DOHH2 (cell line): ENCODE results near the gene FIGN.

Experiments
- EZH2phosphoT487 ChIP-seq: fragments of 200-600 bp; sonication (generic); IDR thresholded peaks from 2 replicates; pipeline ENCODE4 v1.6.1; 2017; ENCODE audit warnings: borderline replicate concordance, mild to moderate bottlenecking, antibody characterized with exemption, low read length, moderate library complexity, mixed read lengths
- TF ChIP-seq, protein P1 (sequence below): fragments of 200-600 bp; sonication (generic); IDR thresholded peaks from one replicate; pipeline ENCODE4 v1.5.1; 2014; ENCODE audit warnings: antibody characterized with exemption, mild to moderate bottlenecking, low read depth, low read length; ENCODE audit not compliant: poor library complexity, severe bottlenecking

DNA sequence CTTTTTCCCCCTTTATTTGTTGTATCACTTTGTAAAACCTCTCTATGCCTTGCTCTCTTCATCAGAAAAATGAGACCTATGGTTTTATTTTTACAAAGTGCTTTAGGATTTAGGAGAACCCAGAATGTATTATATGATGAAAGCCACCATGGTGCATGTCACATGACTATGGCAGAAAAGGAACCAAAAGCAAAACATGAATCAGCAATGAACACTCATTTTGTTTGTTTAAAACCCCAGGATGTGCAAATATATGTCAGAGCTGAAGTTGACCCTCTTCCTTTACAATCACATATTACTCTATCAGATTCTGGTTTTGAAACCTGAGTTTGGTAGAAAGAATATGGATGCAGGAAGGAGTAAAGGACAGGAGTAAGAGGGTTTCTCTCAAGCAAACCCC is 70.0 kb downstream of the FIGN start:
- TF ChIP-seq, protein P1, sequence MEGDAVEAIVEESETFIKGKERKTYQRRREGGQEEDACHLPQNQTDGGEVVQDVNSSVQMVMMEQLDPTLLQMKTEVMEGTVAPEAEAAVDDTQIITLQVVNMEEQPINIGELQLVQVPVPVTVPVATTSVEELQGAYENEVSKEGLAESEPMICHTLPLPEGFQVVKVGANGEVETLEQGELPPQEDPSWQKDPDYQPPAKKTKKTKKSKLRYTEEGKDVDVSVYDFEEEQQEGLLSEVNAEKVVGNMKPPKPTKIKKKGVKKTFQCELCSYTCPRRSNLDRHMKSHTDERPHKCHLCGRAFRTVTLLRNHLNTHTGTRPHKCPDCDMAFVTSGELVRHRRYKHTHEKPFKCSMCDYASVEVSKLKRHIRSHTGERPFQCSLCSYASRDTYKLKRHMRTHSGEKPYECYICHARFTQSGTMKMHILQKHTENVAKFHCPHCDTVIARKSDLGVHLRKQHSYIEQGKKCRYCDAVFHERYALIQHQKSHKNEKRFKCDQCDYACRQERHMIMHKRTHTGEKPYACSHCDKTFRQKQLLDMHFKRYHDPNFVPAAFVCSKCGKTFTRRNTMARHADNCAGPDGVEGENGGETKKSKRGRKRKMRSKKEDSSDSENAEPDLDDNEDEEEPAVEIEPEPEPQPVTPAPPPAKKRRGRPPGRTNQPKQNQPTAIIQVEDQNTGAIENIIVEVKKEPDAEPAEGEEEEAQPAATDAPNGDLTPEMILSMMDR, result no peak
- TF ChIP-seq EZH2phosphoT487, result no peak
